Mammary epithelial cell (primary cell): ENCODE measurements around the gene ARHGAP42.

ENCODE experiments used
- EZH2 ChIP-seq: IDR thresholded peaks from 2 replicates; pipeline ENCODE4 v1.6.1; 2012; ENCODE audit warnings: low read length, inconsistent platforms, borderline replicate concordance
- TF ChIP-seq, protein P1 (sequence below), 2 donors: IDR thresholded peaks in 1 of 2; conservative IDR thresholded peaks in 1 of 2; 2 replicates each; pipeline ENCODE4 v1.5.1; 2011 to 2012; ENCODE audit warnings: inconsistent platforms in 2 of 2, low read length in 2 of 2, mild to moderate bottlenecking in 2 of 2, control low read depth in 1 of 2, low read depth in 1 of 2; ENCODE audit not compliant: insufficient read depth in 1 of 2; ENCODE audit errors: extremely low read depth in 1 of 2

DNA sequence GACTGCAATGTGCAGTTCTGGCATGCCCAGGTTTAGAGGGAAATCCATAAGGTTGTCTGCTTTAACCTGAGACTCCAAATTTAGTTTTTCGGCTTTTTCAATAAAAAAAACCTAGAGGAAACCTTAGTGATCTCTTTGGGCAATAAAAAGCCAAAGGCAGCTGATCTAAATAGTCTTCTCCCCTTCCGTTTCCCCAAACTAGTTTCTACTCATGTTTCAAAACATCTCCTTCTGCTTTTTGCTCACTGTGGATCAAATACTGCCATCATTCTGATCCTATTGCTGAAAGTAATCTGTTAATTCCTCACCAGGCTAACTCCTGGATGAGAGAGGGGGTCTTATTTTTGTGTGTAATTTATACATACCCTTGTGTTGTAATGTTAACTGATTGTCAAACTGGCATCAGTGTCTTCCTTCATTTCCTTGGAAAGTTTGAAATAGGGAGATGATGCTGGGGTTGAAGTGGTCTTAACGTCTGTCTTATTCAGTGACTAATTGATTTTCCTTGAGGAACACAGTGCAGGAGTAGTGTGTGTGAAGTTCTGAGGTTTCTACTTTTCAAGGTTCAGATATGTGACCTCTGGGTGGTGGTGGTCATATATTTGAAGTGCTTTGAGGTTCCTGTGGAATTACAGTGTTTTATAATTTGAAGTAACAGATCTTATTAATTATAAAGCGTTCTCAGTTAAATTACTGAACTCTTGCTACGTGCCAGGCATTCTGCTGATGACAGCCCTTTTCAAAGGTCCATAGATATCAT, 55.0 kb downstream of the ARHGAP42 start:
- TF ChIP-seq EZH2 = no peak
- TF ChIP-seq, protein P1, sequence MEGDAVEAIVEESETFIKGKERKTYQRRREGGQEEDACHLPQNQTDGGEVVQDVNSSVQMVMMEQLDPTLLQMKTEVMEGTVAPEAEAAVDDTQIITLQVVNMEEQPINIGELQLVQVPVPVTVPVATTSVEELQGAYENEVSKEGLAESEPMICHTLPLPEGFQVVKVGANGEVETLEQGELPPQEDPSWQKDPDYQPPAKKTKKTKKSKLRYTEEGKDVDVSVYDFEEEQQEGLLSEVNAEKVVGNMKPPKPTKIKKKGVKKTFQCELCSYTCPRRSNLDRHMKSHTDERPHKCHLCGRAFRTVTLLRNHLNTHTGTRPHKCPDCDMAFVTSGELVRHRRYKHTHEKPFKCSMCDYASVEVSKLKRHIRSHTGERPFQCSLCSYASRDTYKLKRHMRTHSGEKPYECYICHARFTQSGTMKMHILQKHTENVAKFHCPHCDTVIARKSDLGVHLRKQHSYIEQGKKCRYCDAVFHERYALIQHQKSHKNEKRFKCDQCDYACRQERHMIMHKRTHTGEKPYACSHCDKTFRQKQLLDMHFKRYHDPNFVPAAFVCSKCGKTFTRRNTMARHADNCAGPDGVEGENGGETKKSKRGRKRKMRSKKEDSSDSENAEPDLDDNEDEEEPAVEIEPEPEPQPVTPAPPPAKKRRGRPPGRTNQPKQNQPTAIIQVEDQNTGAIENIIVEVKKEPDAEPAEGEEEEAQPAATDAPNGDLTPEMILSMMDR (conservative IDR thresholded peaks at IDR 0.05 in 1 of 2, IDR thresholded peaks at IDR 0.05 in 1 of 2; ENCODE audit: extremely low read depth in 1 of 2, insufficient read depth in 1 of 2, low read depth in 1 of 2, low read length in 2 of 2) = no peak
